ENCODE results near the gene DENND1B. TPM values are rescaled to one million over a fixed set of nuclear protein-coding genes. Genes with fewer than 3 reads are reported as not detected.
"Not testable (repeated sequence)": the region's sequence is repeated elsewhere in the genome, so short reads cannot be mapped to it uniquely, and the experiment has no call there.

The DENND1B gene
- total RNA-seq, 1 experiment from 2014 or later: 6.3 TPM

DNA sequence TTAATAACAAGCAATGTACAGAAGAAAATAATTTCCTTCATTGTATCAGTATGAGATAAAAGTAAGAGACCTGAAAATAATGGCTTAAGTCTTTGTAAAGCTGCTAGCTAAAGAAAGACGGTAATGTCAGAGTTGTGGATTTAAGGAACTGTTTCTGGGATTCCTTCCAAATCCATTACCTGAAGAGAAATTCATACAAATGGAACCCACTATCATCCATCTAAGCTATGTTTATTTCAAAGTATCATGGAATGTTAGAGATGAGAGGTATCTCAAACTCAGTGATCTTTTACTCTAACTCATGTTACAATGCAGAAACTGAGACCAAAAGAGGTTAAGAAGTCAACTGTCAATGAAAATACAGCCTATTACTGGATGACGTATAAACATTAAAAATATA is 197.7 kb downstream of the DENND1B start:
- Histone ChIP-seq H3K9me3 (ENCODE audit: control insufficient read depth, low read depth, low read length) (no peaks in the 10 kb centered on the region), H2AK5ac (ENCODE audit: insufficient read length, low read length) (no peak overlapping the region), H3K27ac (ENCODE audit: insufficient read length, low read depth, low read length) (no peak overlapping the region), H2BK12ac (ENCODE audit: insufficient read length, low read depth, low read length) (no peak overlapping the region), H3K4ac (ENCODE audit: low read depth, low read length) (no peak overlapping the region), H3K79me1 (ENCODE audit: insufficient read depth, low read depth, low read length, poor library complexity, severe bottlenecking) (no peaks in the 10 kb centered on the region), H3K4me1 (ENCODE audit: insufficient read depth, low read length) (no peaks in the 10 kb centered on the region), H3K14ac (ENCODE audit: insufficient read depth, low read length) (no peak overlapping the region), H3K23me2 (ENCODE audit: insufficient read length, low read depth, low read length, poor library complexity, severe bottlenecking) (no peaks in the 10 kb centered on the region), H4K20me1 (ENCODE audit: control insufficient read depth, insufficient read depth, insufficient read length) (no peaks in the 10 kb centered on the region), H3K4me2 (ENCODE audit: insufficient read depth, insufficient read length, low read length) (no peak overlapping the region), H3K9ac (ENCODE audit: extremely low read depth, insufficient read length, low read length) (no peak overlapping the region), H3K18ac (ENCODE audit: insufficient read length, low read depth, low read length) (no peak overlapping the region), H2BK120ac (ENCODE audit: low read depth, low read length, poor library complexity, severe bottlenecking) (no peak overlapping the region), H2BK20ac (ENCODE audit: low read depth, low read length, poor library complexity, severe bottlenecking) (no peak overlapping the region), H4K8ac (replicated peaks; ENCODE audit: insufficient read length, low read depth, low read length) (no peak overlapping the region), H4K5ac (ENCODE audit: insufficient read length, low read depth, low read length) (no peak overlapping the region), H2BK5ac (ENCODE audit: insufficient read length, low read length) (no peak overlapping the region), H2BK15ac (ENCODE audit: low read depth, low read length) (no peak overlapping the region), H4K91ac (ENCODE audit: insufficient read length, low read depth, low read length) (no peak overlapping the region), H3T11ph (ENCODE audit: low read length) (no peak overlapping the region), H3K56ac (ENCODE audit: insufficient read length, low read depth, low read length) (no peak overlapping the region), H3K27me3 (ENCODE audit: insufficient read depth, low read length) (no peaks in the 10 kb centered on the region), H3K79me2 (ENCODE audit: insufficient read depth, low read length) (no peaks in the 10 kb centered on the region), H2AFZ (ENCODE audit: low read length) (no peak overlapping the region), H3K23ac (ENCODE audit: insufficient read length, low read depth, low read length) (no peak overlapping the region)
- no peaks in the 10 kb centered on the region for H3K27me3 Mint-ChIP-seq (ENCODE audit: low read depth)
- WGBS (ENCODE audit: extremely low coverage, insufficient read length, low lambda C conversion rate): no CpG with 5 or more reads among the region's 2 CpGs
- H3K36me3 Mint-ChIP-seq (ENCODE audit: insufficient read depth in 1 of 3, low read depth in 3 of 3): peaks cover 0 to 9% (median 5%) of the 10 kb centered on the region in 3 experiments; a peak in 3 of 7 replicates
- H3K4me3 Mint-ChIP-seq: no peak overlapping the region
- no peak for DNase-seq
- TF ChIP-seq, protein P1, sequence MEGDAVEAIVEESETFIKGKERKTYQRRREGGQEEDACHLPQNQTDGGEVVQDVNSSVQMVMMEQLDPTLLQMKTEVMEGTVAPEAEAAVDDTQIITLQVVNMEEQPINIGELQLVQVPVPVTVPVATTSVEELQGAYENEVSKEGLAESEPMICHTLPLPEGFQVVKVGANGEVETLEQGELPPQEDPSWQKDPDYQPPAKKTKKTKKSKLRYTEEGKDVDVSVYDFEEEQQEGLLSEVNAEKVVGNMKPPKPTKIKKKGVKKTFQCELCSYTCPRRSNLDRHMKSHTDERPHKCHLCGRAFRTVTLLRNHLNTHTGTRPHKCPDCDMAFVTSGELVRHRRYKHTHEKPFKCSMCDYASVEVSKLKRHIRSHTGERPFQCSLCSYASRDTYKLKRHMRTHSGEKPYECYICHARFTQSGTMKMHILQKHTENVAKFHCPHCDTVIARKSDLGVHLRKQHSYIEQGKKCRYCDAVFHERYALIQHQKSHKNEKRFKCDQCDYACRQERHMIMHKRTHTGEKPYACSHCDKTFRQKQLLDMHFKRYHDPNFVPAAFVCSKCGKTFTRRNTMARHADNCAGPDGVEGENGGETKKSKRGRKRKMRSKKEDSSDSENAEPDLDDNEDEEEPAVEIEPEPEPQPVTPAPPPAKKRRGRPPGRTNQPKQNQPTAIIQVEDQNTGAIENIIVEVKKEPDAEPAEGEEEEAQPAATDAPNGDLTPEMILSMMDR (conservative IDR thresholded peaks at IDR 0.05): no peak
- peaks cover 3 to 5% of the 10 kb centered on the region in 2 experiments; a peak in 3 of 5 replicates for H3K9me3 Mint-ChIP-seq
- no peaks in the 10 kb centered on the region for H3K4me1 Mint-ChIP-seq
- H3K27ac Mint-ChIP-seq: no peak overlapping the region

DNA sequence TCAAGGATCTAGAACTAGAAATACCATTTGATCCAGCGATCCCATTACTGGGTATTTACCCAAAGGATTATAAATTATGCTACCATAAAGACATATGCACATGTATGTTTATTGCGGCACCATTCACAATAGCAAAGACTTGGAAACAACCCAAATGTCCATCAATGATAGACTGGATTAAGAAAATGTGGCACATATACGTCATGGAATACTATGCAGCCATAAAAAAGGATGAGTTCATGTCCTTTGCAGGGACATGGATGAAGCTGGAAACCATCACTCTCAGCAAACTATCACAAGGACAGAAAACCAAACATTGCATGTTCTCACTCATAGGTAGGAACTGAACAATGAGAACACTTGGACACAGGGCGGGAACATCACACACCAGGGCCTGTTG is 199.7 kb downstream of the DENND1B start:
- H3K4ac ChIP-seq (ENCODE audit: low read depth, low read length); H3K9ac ChIP-seq (ENCODE audit: extremely low read depth, insufficient read length, low read length); H4K91ac ChIP-seq (ENCODE audit: insufficient read length, low read depth, low read length); H3K27ac ChIP-seq (ENCODE audit: insufficient read length, low read depth, low read length); H3K23me2 ChIP-seq (ENCODE audit: insufficient read length, low read depth, low read length, poor library complexity, severe bottlenecking); H3K4me2 ChIP-seq (ENCODE audit: insufficient read depth, insufficient read length, low read length); H3K79me2 ChIP-seq (ENCODE audit: insufficient read depth, low read length); H3K4me1 Mint-ChIP-seq; H3K4me3 Mint-ChIP-seq; H2AFZ ChIP-seq (ENCODE audit: low read length); H3K9me3 ChIP-seq (ENCODE audit: control insufficient read depth, low read depth, low read length); H2AK5ac ChIP-seq (ENCODE audit: insufficient read length, low read length); H3T11ph ChIP-seq (ENCODE audit: low read length); H3K4me1 ChIP-seq (ENCODE audit: insufficient read depth, low read length); H2BK20ac ChIP-seq (ENCODE audit: low read depth, low read length, poor library complexity, severe bottlenecking); H3K23ac ChIP-seq (ENCODE audit: insufficient read length, low read depth, low read length); H4K5ac ChIP-seq (ENCODE audit: insufficient read length, low read depth, low read length); H3K14ac ChIP-seq (ENCODE audit: insufficient read depth, low read length); H3K36me3 Mint-ChIP-seq (ENCODE audit: insufficient read depth in 1 of 3, low read depth in 3 of 3); H3K79me1 ChIP-seq (ENCODE audit: insufficient read depth, low read depth, low read length, poor library complexity, severe bottlenecking); H2BK120ac ChIP-seq (ENCODE audit: low read depth, low read length, poor library complexity, severe bottlenecking); H3K27ac Mint-ChIP-seq; H2BK15ac ChIP-seq (ENCODE audit: low read depth, low read length); H2BK12ac ChIP-seq (ENCODE audit: insufficient read length, low read depth, low read length); H4K8ac ChIP-seq (replicated peaks; ENCODE audit: insufficient read length, low read depth, low read length); DNase-seq; H3K56ac ChIP-seq (ENCODE audit: insufficient read length, low read depth, low read length); H3K27me3 ChIP-seq (ENCODE audit: insufficient read depth, low read length); H4K20me1 ChIP-seq (ENCODE audit: control insufficient read depth, insufficient read depth, insufficient read length); H2BK5ac ChIP-seq (ENCODE audit: insufficient read length, low read length); H3K27me3 Mint-ChIP-seq (ENCODE audit: low read depth); H3K9me3 Mint-ChIP-seq; H3K18ac ChIP-seq (ENCODE audit: insufficient read length, low read depth, low read length): not testable (repeated sequence)
- no CpG with 5 or more reads among the region's 4 CpGs for WGBS (ENCODE audit: extremely low coverage, insufficient read length, low lambda C conversion rate)
